Activated CD8-positive, alpha-beta memory T cell treated with anti-CD3 and anti-CD28 coated beads for 1 hour (primary cell): ENCODE data around the gene COPS3.
A peak's percentile ranks its signal among the peaks of the same experiment; 100 is the strongest.

Experiments
- DNase-seq, 2 donors: peaks; one replicate each; pipeline ENCODE4 v3.0.0-alpha.2; 2020; ENCODE audit warnings: low read depth in 1 of 2; ENCODE audit errors: extremely low read depth in 1 of 2

Gene COPS3

DNA sequence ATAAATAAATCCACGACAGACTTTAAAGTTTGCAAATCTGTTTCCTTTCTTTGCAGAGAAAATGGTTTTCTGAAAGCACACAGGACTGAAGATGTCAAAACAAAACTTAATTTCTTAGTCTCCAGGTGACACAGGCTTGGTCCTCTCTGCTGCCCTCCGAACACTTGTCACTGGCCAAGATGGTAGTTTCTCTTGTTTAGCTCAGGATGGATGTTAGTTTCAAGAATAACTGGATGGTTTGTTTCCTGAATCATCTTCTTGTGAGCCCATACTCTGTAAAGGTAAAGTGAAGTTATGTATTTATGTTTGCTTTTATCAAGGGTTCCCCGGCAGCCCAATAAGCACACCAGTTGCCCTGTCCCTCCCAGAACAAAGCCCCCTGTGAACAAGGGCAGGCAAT, 34.2 kb downstream of the COPS3 start:
- DNase-seq = no peak

DNA sequence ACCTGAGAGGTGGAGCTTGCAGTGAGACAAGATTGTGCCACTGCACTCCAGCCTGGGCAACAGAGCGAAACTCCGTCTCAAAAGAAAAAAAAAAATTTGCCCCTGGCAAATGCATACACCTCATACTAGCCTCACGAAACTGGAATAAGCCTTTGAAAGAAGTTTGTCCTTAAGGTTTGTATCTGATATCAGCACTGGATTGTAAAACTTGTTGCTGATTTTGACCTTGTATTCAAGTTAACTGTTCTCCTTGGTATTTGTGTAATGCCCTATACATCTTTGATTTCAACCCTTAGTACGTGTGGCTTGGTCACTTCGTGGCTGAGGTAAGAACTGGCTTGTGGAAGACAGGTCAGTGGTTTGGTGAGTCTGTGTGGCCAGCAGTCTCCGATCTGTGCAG, 37.9 kb downstream of the COPS3 start:
- DNase-seq = no peak

DNA sequence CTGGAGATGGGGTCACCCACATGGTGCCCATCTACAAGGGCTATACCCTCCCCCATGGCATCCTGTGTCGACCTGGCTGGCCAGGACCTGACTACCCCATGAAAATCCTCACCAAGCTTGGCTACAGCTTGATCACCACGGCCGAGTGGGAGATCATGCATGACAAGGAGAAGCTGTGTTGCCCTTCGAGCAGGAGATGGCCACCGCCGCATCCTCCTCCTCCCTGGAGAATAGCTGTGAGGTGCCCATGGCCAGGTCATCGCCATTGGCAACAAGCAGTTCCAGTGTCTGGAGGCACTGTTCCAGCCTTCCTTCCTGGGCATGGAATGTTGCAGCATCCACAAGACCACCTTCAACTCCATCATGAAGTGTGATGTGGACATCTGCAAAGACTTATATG, 38.8 kb downstream of the COPS3 start:
- no peak for DNase-seq

DNA sequence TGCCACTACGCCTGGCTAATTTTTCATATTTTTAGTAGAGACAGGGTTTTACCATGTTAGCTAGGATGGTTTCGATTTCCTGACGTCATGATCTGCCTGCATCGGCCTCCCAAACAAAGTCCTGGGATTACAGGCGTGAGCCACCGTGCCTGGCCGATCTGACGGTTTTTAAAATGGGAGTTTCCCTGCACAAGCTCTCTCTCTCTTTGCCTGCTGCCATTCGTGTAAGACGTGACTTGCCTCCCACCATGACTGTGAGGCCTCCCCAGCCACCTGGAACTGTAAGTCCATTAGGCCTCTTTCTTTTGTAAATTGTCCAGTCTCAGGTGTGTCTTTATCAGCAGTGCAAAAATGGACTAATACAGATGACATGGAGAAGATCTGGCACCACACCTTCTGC, 39.4 kb downstream of the COPS3 start:
- no peak for DNase-seq

DNA sequence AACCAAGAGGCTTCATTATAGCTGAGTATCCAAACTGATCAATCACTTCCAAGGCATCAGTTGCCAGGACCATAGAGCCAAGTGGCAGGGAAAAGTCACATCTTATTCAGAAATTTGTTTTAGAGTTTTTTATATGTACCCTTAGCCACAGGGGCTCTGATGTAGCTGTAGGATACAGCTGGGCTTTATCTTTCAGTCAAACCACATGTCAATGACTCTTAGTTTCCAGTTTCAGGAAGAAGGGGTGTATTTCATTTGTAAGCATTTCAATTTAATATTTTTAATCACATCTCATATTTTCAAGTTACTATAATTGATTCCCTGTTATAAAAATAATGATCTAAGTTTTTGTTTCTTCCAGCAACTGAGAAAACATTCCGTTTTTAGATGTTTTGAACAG, 41.2 kb downstream of the COPS3 start:
- DNase-seq = no peak

DNA sequence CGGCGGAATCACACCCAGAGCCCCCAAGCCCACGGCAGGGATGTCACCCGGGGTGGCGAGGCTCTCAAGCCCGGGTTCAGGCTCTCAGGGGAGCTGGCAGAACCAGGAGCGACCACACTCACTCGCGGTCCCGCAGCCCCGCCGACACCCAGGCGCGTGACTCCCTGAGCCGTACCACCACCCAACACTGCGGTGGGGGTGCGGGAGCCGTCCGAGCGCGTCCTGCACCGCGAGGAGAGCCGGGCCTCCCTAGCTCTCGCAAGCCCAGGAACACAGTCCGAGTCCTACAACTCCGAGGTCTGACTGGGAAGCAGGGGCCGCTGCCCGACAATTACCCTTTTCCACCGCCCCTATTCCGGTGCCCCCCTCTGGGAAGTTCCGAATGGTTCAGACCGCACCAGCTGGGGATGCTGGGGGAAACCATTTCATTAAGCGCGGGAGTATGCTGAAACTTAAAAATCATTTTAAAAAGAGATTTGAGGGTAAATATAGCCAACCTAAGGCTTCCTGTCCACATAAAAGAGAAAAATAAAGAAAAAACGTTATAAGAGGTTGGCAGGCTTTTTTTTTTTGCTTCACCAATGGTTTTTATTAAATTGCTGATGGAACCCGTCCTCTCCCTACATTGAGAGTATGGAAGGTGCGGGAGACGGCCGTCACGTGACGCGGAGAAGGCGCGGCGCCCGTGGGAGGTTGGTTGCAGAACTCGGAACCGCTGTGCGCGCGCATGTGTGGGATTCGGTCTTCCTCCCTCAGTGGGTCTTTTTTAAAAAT, 43.8 kb downstream of the COPS3 start, which contains the start of gene FLCN:
Gene FLCN (minus strand): TSS at position 143 of the 774 bp plus-strand sequence. CDS start 9,031 bp downstream, outside the sequence.
- DNase-seq = peak; percentile 71 to 85

DNA sequence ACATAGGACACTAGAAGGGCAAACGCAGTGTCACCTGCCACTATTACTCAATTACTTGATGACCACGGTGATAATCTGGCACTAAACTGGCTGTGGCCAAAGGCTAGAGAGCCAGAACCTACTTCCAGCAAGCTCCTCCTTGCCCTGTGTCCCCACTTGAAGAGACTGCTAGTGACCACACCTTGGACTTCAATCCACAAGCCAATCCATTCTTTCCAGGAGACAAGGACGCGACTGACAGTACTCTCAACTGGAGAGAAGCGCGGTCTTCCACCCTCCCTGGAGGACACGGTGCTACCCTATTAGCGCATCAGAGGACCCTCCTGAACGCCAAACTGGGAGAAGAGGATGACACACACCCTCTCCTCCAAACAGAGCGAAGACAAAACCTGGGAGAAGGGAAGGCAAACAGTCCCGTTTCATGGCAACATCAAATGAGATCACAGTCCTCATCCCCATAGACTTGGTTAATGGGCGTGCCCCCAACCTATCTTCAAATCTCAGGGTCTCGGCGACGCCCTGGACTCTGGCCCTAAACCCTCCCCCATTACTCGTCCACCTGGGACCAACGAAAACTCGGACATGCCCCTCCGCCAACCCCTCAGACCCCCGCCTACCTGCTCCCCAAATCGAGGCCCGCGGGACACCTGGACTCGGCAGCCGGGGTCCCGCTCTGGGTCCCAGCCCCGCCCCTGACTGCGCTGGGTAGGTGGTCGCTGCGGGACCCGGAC, 44.6 kb downstream of the COPS3 start:
- DNase-seq = no peak

DNA sequence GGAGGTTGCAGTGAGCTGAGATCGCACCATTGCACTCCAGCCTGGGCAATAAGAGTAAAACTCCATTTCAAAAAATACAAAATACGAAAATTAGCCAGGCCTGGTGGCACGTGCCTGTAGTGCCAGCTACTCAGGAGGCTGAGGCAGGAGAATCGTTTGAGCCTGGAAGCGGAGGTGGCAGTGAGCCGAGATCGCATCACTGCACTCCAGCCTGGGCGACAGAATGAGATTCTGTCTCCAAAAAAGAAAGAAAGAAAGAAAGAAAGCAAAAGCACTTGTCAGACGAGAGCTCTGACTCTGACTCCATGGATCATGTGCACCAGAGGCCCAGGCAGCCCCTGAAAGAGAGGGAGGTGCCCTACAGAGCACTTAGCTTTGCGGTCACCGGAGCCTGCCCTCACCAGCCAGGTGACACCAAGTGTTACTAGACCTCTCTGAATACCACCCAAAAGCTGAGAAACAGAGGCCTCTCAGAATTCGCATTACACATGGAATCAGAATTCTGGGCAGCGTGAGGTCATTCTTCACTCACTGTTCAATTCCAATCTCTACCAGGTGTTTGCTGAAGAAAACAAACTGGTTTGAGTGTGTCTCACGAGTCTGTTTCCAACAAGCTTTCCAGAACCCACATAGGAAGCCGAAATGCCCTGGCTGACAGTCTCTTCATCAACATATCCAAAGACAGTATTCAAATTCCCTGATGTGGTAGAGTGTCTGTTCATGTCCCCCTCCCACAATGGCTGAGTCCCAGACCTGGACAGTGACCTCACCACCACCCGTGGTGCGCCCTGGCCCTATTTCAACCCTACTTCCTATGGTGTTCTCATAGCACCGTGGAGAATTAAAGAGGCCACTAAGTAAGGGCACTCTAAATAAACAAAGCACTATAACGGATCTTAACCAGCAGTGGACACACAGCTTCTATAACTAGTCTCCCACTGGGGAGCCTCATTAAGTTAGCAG, 45.6 kb downstream of the COPS3 start:
- no peak for DNase-seq

DNA sequence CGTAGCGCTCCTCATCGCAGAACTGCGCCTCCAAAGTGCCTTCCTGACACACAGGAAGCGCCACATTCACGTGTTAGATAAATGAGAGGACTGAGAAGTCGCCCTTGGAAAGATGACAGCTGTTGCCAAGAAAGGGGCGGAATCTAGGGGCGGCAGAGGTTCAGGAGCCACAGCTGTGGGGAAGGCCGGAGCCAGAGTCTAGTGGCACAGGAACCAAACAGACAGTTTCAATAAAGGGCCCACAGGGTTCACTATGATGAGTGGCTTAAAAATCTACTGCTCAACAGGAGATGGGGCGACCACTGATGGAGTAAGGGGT, 48.8 kb downstream of the COPS3 start:
- no peak for DNase-seq

DNA sequence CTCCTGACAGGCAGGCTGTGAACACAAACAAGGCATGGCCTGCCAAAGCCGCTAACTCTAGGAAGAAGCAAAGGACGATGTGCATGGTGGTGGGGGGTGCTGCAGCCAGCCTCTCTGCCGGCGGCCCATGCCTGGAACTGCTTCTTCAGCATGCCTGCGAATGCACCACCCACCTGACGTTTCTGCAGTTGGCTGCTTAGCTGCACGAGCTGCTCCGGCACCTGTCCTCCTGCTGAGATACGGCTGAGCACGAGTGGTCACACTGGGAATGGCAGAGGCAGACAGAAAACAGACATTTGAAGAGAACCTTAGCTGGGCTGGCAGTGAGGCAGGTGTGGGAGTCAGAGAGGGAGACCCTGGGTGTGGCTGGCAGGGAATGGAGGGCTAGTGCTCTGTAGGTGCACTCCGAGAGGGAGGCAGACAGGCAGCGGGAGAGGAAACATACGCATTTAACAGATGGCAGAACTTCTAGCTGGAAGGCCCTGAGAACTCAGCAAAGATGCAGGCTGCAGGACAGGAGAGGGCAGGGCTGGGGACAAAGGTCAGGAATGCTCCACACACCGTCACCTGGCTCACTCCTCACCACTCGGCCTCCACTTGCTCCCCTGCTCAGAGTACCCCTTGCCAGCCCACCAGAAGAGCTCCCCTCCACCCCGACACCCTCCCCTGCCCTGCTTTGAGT, 49.3 kb downstream of the COPS3 start:
- DNase-seq = no peak

DNA sequence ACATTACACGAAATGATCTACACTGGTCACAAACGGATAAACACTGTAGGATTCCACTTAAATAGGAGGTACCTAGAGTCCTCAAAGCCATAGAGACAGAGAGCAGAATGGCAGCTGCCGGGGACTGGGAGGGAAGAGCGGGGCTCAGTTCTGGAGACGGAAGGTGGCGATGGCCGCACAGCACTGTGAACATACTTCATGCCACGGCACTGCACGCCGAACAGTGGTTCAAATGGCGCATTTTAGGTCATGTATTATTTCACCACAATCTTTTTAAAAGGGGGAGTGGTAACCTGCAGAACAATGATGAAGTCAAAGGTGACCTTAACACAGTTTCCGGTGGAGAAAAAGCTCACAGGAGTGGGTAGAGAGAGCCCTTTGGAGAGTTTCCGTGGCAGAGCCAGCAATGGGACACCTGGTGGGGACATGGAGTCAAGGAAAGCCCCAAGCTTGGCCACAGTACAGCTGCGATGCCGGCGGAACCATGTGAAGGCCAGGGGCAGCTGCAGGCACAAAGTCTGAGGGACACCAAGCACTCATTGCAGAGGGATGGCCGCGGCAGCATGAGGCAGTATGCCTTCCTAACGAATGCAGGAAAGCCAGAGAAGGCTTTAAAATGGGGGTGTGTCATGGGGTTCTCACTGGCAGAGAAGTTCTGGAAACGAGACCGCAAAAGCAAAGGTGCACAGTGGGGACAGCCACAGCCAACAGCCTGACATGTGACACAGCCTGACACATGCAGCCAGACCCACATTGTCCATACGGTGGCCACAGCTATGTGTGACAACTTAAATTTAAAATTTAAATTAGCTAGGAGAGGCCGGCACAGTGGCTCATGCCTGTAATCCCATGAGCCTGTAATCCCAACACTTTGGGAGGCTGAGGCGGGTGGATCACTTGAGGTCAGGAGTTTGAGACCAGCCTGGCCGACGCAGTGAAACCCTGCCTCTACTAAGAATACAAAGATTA, 51.3 kb downstream of the COPS3 start:
- DNase-seq = no peak

DNA sequence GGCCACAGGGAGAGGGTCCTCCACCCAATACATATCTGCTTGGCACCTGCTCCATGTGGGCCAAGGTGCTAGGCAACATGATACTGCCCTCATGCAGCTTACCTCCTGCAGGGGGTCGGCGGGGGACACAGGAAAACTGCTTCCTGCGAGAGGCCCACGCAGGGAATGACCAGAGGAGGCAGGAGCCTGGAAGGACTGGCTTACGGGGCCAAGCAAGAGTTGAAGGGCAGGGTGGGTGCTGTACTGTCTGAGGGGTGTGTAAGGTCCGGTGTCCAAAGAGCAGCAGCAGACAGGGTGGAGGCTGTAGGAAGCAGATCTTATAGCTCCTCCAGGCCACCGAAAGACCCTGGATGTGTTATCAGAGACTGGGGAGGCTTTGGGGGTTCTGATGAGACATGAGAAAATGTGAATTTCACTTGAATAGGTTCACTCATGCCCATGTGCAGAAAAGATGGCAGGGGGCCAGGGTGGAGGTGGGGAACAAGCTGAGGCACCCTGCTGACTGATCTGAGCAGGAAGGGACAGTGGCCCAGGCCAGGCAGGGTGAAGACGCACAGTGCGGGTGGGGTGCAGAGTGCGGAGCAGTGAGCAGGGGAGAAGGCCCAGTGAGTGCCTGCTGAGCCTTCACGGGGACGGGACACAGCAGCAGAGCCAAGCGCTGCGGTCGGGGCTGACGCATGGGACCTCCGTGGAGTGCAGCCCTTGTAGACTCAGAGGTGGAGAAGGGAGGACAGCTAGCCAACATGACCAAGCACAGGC, 52.3 kb downstream of the COPS3 start:
- no peak for DNase-seq

DNA sequence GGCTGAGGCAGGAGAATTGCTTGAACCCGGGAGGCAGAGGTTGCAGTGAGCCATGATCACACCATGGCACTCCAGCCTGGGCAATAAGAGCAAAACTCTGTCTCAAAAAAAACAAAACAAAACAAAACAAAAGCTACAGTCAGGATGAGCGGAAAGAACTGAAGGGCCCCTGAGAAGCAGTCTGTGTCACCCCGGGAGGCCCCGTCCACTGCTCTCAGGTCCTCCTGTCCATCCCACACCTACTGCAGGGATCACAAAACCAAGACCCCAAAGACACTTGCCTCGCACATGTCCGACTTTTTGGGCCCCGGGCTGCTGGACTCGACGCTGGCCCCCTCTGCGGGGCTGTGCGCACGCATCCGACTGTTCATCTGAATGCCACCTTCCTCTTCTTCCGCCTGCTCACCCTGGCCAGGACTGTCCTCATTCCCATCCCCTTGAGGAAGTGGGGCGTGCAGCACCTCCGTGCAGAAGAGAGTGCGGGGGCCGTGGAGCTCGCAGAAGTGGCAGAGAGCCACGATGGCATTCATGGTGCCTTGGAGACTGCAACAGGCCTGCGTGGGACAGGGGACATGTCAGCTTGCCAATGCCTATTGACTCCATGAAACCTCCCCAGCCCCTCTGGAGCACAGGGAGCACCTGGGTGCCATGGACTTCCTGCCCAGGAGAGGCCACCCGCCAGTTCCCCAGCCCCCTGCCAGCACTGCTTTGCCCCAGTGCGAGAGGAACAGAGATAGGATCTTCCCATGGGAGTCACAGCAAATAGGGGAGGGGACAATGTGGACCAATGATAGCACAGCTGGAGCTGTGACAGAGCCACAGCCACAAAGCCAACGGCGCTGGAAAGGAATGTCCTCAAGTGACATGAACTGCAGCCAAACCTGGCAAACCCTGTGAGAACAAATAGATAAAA, 53.2 kb downstream of the COPS3 start:
- no peak for DNase-seq

DNA sequence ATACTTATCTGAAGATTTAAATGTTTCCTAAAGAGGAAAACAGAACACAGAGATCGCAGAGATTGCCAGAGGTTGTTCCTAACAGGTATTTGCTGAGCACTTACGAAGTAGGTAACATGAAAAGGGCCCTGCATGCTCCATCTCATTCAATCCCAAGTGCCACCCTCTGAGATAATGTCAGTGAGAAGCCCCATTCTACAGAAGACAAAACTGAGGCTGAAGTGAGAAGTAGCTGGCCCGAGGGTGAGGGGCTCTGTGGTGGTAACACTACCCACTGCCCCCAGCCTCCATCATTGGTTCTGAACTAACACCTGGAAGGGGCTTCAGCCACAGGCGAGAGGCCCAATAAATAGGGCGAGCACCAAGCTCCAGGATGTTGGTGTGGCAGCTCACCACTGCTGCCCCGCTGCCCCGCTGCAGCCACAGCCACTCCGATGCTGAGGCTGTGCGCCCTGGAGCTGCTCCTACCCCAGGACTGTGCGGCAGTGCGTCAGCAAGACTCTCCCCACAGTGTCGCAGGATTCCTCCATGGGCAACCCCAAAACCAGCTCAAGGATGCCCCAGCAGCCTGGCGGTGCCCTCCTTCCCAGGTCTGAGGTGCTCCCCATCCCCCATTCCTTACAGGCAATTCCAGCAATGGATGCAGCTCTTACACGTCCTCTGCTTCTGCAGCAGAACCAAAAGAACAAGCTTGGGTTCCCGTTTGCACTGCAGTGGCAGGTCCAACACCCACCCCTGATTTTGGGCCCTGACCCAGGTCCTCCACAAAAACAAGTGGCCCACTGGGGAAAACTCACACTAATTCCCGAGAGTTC, 54.4 kb downstream of the COPS3 start:
- no peak for DNase-seq

DNA sequence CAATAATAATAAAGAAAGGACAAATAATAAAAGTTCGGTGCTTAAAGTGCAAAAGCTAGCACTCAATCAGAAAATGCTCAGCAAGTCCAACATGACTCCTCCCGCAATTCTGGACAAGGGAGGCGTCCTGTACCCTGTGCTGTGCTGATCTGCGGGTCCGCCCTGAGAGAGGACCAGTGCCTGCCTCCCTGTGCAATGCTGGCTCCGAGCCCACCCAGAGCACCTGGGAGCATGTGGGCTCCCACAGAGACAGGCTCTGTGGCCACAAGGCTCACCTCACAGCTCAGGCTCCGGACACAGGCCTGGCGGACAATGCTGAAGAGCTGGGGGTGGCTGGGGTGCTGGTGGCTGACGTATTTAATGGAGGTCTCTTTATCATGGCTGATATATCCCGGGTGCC, 55.1 kb downstream of the COPS3 start:
- no peak for DNase-seq

DNA sequence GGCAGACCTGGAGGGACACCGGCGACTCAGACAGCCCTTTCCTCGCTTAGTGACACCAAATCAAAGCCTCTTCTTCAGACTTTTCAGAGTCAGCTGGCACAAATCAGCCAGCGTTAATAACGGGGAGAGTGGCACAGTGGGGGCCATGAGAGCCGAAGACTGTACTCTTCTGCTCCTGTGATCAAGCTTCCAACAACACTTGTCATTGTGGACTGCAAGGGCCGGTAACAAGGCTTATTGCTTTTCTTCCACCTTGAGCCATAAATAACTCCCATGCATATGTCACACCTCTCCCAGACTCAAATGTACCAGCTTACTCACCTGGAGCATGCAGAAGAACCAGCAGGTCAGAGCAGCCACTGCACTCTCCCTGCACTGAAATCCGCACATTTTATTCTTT, 56.9 kb downstream of the COPS3 start:
- DNase-seq = no peak

DNA sequence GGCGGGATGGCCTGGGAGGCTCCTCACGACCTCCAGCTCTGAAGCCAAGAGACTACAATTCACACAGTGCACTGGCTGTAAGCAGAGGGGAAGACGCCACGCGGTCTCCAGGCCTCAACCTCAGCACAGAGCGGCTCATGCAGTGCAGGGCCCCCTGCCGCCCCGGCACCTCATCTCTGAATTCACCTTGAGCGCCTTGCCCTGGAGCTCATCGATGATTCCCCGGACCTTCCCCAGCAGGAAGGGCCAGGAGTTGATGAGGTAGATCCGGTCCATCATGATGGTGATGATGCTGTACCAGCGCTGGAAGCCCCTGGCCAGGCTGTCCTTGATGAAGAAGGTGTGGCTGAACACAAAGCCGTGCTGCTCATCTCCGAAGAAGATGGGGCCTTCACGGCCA, 57.3 kb downstream of the COPS3 start:
- no peak for DNase-seq
